Umbilical cord (tissue), 2 donors: ENCODE measurements around the gene KLF1. TPM values are rescaled to one million over a fixed set of nuclear protein-coding genes. Genes with fewer than 3 reads are reported as not detected.
A peak's percentile ranks its signal among the peaks of the same experiment; 100 is the strongest.
"Not testable (repeated sequence)": the region's sequence is repeated elsewhere in the genome, so short reads cannot be mapped to it uniquely, and the experiment has no call there.

Source experiments
- DNase-seq: peaks from one replicate; pipeline ENCODE4 v3.0.0-alpha.2; 2015; ENCODE audit warnings: low spot score
- total RNA-seq: library from RNA; depleted of rRNA; stranded (reverse); fragments of >200 nt; gene quantifications from one replicate; pipeline ENCODE4 v1.2.3, GENCODE V29; 2014; ENCODE audit warnings: low replicate concordance; ENCODE audit not compliant: insufficient read depth

The KLF1 gene
- total RNA-seq, 1 donor from 2014 or later: 3.1 TPM

DNA sequence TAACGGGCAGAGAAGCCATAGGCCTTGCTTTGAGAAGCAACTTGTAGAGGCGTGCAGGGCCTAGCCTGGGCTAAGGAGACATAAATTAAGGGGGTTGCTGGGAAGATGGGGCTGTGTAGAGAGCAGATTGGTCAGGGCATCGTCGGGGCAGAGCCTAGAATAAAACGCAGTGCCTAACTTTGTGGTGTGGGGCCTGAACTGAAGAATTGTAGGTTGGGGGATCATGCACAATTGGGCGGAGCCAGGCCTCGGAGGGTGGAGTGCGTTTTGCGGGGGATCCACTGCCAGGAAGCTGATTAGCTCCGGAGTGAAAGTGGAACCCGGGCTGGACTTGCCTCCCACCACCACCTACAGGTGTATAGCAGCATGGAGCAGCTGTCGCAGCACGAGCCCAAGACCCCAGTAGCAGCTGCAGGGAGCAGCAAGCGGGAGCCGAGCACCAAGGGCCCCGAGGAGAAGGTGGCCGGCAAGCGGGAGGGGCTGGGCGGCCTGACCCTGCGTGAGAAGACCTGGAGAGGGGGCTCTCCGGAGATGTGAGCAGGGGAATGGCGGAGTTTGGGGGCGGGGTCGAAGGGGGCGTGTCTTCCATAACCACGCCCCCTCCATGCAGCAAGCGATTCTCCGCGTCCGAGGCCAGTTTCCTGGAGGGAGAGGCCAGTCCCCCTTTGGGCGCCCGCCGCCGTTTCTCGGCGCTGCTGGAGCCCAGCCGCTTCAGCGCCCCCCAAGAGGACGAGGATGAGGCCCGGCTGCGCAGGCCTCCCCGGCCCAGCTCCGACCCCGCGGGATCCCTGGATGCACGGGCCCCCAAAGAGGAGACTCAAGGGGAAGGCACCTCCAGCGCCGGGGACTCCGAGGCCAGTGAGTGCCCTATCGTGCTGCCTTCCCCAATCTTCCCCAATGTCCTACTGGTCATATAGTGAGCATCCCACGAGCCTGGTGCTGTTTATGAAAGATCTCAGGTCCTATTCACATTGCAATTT is 19.6 kb downstream of the KLF1 start:
- peak; percentile 62 for DNase-seq

- no peak for DNase-seq
Measured at GRCh38 chr19:12866416-12867119, 20.4 kb downstream of the KLF1 start.

DNA sequence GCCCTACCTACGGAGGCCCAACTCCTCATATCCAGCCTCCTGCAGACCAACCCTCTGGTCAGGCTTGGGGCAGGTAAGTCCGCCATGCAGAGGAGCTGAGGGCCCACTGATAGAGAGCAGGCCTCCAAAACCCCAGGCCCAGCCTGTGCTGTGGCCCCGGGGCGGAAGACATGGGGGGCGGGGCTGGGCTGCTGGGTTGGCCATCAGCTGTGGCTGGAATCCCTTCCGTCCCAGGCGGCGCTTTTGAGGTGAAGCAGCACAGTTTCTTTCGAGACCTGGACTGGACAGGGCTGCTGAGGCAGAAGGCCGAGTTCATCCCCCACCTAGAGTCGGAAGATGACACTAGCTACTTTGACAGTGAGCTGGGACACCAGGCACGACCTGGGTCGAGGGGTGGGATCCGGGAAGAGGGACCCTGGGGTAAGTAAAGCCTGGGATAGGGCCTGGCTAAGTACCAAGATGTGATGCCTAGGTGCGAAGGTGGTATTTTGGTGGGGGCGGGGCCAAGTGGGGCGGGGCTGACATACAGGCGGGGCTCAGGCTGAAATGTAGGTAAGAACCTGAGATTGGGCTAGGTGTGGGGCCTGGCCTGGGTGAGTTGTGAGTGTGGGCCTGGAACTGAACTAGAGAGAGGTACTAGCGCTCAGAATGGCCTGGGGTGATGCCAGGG is 21.1 kb downstream of the KLF1 start:
- DNase-seq: no peak

DNA sequence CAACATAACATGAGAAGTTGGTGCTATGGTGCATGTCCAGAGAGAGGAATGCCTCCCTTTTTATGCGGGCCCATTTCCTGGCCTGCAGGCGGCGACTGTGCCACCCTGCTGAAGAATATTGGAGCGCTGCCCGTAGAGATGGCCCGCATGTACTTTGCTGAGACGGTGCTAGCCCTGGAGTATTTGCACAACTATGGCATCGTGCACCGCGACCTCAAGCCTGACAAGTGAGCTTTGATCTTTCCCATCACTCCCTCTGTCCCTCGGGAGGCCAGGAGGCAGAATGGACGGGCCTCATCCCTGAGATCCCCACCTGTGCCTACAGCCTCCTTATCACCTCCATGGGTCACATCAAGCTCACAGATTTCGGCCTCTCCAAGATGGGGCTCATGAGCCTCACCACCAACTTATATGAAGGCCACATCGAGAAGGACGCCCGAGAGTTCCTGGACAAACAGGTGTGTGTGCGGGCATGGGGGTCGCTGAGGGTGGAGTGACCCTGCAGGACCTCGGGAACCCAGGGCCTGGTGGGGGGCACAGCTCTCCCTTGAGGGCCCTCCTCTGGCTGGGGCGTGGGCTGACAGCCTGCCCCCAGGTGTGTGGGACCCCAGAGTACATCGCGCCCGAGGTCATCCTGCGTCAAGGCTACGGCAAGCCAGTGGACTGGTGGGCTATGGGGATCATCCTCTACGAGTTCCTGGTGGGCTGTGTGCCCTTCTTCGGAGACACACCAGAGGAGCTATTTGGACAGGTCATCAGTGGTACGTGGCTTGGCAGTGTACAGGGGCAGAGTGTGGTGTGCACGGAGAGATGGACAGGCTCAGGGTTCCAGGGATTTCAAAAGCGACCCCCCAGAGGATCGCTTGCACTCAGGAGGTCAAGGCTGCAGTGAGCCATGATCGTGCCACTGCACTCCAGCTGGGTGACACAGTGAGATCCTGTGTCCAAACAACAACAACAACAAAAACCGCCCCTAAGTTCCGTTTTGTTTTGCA is 22.0 kb downstream of the KLF1 start:
- DNase-seq: no peak

DNA sequence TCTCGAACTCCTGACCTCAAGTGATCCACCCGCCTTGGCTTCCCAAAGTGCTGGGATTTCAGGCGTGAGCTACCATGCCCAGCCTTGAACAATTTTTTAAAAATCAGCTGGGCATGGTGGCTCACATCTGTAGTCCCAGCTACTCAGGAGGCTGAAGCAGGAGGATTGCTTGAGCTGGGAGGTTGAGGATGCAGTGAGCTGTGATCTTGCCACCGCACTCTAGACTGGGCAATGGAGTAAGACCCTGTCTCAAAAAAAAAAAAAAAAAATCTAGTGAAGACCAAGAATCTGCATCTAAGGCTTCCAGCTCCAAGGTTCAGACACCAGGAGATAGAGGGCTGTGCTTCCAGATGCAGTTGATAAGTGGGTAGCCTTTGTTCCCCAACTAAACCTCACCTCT is 22.9 kb downstream of the KLF1 start:
- DNase-seq: no peak

- no peak for DNase-seq
Measured at GRCh38 chr19:12859546-12859945, 27.5 kb downstream of the KLF1 start.

- no peak for DNase-seq
Measured at GRCh38 chr19:12858041-12858928, 28.7 kb downstream of the KLF1 start.

DNA sequence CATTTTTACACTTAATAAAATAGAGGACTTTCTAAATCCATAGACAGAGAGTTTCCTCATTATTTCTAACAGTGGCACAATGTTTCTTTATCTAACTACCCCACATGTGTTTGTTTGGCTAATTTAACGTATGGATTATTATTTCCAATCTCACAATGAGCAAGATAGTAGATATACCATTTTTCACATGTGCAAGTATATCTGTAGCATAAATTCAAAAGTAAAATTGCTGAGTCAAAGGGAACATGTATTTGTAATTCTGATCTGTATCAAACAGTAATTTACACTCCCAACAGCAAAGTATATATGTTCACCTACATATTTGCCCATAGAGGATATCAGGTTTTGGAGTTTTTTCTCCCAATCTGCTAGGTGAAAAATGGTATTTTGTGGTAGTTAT is 30.3 kb downstream of the KLF1 start:
- DNase-seq: no peak

DNA sequence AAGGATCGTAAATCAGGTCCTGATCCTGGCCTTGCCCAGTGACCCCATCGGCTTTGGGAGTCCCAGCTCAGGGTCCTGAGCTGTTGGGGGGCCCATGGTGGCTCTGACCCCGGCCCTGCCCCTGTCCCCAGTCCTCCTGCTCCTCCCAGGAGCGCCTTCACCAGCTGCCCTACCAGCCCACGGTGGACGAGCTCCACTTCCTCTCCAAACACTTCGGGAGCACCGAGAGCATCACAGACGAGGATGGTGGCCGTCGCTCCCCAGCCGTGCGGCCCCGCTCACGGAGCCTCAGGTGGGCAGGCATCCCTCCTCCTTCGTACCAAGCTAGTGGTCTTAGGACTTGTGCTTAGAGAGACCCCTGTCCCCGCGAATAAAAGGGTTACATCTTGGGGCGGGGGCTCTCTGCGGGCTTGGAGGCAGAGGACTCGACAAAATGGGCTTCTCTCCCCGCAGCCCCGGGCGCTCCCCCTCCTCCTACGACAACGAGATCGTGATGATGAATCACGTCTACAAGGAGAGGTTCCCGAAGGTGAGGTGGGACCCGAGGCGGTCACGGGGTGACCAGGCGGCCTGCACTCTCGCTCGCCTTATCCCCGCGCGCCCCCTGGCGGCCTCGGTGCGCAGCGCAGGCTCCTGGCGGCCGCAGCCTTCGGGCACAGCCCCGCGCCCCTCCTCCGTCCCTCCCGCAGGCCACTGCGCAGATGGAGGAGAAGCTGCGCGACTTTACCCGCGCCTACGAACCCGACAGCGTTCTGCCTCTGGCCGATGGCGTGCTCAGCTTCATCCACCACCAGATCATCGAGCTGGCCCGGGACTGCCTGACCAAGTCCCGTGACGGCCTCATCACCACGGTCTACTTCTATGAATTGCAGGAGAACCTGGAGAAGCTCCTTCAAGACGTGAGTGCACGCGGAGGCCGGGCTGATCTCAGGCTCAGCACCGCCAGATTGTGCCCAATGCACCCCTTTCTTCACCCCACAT is 39.6 kb downstream of the KLF1 start:
- DNase-seq: peak; percentile 80

GRCh38 chr19:12846613-12847012 is 40.4 kb downstream of the KLF1 start:
- DNase-seq: not testable (repeated sequence)

- DNase-seq: no peak
Measured at GRCh38 chr19:12843999-12844732, 42.8 kb downstream of the KLF1 start.

DNA sequence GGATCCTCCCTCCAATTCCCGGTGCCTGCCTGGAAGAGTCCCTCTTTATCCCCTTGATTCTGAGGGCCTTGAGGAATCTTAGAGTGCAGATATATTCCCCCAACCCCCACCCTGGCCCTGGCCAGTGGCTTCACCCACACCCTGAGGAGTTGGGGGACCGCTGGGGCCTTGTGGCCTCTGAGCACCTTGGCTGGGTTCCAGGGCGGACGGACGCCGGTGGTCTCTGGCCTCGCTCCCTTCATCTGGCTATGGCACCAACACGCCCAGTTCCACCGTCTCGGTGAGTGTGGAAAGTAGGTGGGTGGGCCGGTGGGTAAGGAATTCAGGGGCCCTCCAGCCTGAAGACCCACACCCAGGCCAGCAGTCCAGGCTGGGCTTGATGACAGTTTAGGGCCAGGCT is 43.7 kb downstream of the KLF1 start:
- no peak for DNase-seq

DNA sequence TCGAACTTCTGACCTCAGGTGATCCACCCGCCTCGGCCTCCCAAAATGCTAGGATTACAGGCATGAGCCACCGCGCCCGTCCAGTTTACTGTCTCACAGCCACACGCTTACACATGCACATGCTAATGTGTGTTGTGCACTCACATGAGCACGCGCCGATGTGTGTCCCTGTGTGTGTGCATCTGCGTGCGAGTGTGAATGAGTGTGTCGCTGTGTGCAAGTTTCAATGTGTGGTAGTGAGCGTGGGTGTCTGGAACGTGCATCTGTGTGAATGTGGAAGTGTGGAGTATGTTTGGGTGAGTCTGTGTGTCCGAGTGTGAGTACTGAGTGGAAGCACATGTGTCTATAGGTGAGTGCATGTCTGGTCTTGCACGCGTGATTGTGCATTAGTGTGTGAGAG is 44.5 kb downstream of the KLF1 start:
- DNase-seq: no peak

- DNase-seq: no peak
Measured at GRCh38 chr19:12841094-12841493, 45.9 kb downstream of the KLF1 start.

DNA sequence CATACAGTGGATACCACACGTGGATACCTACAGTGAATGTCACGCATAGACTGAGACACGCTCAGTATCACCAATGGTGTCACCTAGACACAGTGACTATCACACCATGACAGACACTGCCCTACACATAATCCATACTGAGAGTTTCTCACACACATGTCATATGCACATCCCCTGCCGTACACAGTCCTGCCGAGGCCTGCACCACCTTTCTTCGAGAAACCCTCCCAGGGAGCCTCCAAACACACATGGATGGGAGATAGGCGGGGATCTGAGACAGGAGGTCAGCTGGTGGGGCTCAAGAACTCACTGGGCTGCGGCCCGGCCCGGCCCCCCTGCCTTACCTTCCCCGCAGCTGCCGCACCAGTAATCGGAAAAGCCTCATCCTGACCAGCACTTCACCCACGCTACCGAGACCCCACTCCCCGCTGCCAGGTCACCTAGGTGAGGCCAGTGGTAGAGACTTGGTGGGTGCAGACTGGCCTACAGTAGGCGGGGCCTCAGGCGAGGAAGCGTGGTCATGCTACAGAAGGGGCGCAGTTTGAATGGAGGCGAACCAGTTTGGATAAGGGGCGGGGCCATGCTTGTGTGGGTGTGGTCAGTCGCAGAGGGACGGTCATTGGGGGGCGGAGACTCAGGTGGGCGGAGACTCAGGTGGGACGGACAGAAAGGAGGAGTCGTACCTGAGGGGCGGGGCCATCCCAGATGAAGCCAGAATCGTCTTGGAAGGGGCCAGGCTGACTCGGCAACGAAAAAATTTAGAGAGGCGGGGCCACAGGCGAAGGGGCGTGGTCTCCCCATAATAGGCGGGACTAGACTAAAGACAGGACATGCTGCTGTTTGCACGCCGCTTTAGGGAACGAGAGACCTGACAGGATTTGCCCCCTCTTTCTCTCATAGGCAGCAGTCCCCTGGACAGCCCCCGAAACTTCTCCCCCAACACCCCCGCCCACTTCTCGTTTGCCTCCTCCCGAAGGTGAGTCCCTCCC is 46.6 kb downstream of the KLF1 start:
- DNase-seq: no peak

DNA sequence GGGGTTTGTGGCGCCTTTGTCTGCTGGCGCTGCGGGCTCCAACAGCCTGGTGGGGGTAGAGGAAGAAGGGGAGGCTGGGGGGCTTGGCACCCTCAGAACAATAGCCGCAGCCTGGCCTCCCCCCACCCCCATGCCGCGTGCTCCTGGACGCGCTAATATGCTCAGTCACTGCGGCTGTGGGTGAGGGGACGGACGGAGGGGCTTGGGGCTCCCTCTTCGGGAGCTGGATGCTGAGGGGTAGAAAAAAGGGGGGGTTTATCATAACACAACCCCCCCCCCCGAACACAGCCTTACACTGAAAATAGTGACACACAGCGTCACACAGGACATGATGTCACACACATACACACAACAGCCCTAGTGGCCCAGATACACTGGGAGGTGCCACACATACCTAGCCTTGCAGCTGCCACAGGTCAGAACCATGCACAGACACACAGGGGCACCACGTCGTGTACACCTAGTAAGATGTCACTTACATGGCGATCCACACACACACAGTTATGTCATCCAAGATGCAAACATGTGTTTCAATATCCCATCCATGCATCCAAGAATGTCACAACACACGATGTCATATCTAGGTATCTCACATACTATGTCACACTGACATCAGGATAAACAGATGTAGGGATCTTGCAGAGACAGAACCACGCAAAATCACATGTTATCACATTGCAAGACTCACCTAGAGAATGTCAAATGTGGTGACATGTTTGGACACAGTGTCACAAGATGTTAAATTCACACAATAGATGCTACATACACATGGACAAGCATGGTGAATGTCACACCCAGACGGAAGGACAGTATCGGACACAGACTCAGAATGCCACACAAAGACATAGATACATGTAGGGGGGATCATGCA is 47.9 kb downstream of the KLF1 start:
- DNase-seq: no peak
